Activated CD8-positive, alpha-beta memory T cell treated with anti-CD3 and anti-CD28 coated beads for 36 hours (primary cell): Measurements from ENCODE around the gene STAT5B. TPM values are rescaled to one million over a fixed set of nuclear protein-coding genes. Genes with fewer than 3 reads are reported as not detected.

Source experiments
- CTCF ChIA-PET: fragments of 350-600 bp; sonication (Branson Sonifier 250); formaldehyde crosslinking; loops from one replicate; lab custom pipeline; 2021; ENCODE audit warnings: antibody characterized with exemption; lab: Charles Lee
- POLR2A ChIA-PET: fragments of 350-600 bp; sonication (Branson Sonifier 250); formaldehyde crosslinking; loops from one replicate; lab custom pipeline; 2021; ENCODE audit warnings: antibody characterized with exemption; lab: Charles Lee
- total RNA-seq, 2 experiments: library from RNA; stranded (reverse); gene quantifications; one replicate each; pipeline ENCODE4 v1.2.3, GENCODE V29; 2021

The STAT5B gene
- total RNA-seq, 2 experiments from 2014 or later, result 102 to 111 TPM

DNA sequence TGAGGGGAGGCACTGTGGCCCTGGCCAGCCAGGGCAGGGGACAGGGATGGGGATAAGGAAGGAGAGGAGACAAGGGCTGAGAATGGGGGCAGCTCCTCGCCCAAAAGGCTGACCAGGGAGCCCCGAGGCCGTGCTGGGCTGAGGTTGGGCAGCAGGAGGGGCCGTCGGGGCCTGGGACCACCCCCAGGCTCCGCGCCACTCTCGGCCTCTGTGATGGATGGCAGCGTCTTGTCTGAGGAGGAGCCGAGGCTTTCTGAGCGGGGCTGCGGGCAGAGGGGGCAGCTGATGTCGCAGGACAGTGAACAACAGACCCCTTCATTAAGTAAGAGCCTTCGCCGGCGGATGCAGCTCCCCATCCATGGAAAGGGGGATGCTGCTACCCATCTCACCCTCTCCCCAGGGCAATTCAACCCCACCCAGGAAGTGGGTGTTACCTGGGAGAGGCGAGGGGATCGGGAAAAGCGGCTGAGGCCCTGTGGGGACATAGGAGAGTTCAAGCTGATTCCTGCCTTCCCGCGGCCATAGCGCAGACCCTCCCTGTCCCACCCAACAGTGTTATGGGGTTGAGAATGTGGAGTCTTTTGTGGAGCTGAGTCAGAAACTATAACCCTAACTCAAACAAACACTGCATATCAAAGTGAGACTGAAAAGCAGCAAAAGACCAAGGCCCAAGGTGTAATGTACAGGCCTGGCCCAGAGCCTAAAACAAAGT is 112.3 kb downstream of the STAT5B start:
- POLR2A ChIA-PET, result no interaction called here
- CTCF ChIA-PET, result interaction anchor here (0.8 to 1.9 kb wide), 5 partner anchors 15 to 58 kb away, joined by 3 to 4 read pairs (median 3); partner anchors contain the start of gene KCNH4

DNA sequence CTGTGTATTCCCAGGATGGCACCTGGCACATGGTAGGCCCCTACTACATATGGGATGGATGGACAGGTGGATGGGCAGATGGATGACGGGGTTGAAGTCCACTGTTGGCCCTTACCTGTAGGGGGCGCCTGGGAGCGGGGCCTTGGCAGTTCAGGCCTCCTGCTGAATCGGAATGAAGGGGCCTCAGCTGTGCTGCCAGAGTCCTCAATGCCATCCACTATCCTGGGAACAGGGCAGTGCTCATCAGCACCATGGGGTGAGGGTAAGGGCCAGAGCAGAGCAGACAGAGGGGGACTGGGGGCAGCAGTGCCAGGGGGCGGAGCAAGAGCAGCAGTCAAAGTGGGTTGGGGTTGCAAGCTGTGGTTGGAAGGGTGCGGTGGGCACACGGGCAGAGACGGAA is 113.1 kb downstream of the STAT5B start:
- ChIA-PET POLR2A (no interaction called here), CTCF (interaction anchor here (0.9 to 1.9 kb wide), 4 partner anchors 18 to 59 kb away, joined by 3 to 4 read pairs (median 4); partner anchors contain the start of gene KCNH4)

DNA sequence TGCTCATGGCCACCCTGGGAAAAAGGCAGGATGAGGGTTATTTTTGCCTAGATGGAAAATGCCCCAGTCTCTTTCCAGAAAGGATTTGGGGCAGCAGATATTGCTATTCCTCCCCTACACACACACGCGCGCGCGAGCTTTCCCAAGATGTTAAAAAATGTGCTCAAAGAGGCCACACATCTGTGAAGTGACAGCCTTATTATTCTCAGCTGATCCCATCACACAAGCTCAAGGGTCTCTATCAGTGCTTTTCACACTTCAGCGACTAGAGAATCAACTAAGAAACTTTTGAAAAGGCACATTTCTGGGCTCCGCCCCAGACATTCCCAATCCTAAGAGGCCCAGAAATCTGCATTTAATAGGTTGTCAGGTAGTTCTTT is 115.7 kb downstream of the STAT5B start:
- ChIA-PET POLR2A (no interaction called here), CTCF (no interaction called here)

DNA sequence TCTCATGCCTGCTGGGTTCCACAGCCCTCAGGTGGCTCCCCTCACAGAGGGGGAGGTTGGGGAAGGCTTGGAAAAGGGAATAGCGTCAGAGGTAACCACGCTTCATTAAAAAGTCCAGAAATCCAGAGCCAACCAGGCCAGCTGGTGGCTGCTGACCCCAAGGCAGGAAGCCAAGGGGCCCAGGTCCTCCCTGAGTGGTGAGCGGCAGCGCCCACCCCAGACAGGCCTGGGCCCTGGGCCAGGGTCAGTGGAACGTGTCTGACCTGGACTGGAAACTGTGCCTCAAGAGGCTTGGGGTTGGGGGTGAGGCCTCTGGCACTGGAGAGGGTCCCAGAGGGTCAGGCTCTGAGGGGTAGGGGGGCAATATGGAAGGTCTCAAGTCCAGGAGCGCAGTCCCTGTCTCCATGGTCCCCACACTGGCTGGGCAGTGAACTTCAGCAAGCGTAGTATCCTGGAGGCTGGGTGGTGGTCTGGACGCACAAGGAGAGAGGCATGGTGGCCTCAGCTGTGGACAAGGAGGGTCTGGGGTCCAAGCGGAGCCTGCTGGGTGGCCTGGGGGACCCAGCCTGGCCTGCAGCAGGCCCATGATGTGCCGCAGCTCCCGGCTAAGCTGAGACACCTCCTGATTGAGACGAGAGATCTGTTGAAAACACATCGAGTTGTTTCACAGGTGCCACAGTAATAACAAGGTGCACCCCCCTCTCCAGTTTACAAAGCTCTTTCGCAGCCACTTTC is 116.2 kb downstream of the STAT5B start:
- ChIA-PET POLR2A (no interaction called here), CTCF (no interaction called here)

GRCh38 chr17:42155614-42156045 is 120.6 kb downstream of the STAT5B start:
- POLR2A ChIA-PET, result no interaction called here
- CTCF ChIA-PET, result no interaction called here

DNA sequence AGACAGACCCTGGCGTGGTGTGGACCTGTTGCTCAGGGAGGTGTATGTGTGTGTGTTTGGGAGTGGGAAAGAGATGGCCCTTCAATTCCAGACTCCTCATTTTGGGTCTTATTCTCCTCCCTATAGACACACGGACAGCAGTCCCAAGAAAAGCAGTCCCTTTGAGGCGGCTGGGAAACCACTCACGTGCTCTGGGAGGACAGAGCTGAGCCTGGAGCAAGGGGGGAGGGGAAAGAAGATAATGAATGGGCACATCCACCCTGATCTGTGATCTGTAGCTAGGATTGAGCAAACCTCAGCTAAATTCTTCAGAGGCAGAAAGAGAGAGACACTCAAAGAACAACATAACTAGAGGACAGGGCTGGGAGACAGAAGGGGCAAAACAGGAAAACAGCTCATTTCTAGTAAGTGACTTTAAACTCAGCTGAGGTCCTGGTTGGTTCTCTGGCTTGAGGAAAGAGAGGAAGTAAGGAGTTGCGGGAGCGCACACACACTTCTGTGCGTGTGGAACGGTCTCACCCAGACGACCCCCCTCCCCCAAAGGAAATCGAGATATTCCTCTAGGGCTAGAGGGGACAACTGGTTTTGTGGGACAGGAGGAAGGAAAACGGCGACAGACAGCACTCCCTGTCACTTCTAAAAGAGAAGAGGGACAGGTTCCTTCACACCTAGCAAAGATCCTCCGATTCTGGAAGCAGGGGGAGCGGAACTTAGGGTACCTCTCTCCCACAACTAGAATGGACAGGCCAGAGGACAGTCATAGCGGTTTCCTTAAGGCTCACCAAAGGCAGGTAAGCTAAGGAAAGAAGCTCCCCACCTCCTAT is 122.1 kb downstream of the STAT5B start:
- POLR2A ChIA-PET, result interaction anchor here (1.0 kb wide), 1 partner anchor 40 kb away, joined by 3 read pairs; no protein-coding TSS in a partner anchor
- CTCF ChIA-PET, result interaction anchor here (0.6 to 1.6 kb wide), 3 partner anchors 25 to 221 kb away, joined by 3 read pairs; no protein-coding TSS in a partner anchor

Other genes starting within 250 kb of the STAT5B start
- gene C17orf113, start 225.8 kb downstream of the STAT5B start, total RNA-seq, result under 1 TPM; 0.04 to 0.08 TPM
- under 1 TPM in 1 of 2 experiments, not detected in 1; 0.10 TPM for gene ZNF385C, start 177.9 kb downstream of the STAT5B start, total RNA-seq
- gene DHX58, start 163.7 kb downstream of the STAT5B start, total RNA-seq, result 1 to 10 TPM; 7.0 to 7.6 TPM
- gene KAT2A, start 155.0 kb downstream of the STAT5B start, total RNA-seq, result 10 to 100 TPM; 52.6 to 54.2 TPM
- under 1 TPM in 1 of 2 experiments, not detected in 1; 0.13 TPM for gene HSPB9, start 153.6 kb downstream of the STAT5B start, total RNA-seq
- 10 to 100 TPM; 56.4 to 58.9 TPM for gene RAB5C, start 121.4 kb downstream of the STAT5B start, total RNA-seq
- 1 to 10 TPM; 1.2 to 1.3 TPM for gene KCNH4, start 95.2 kb downstream of the STAT5B start, total RNA-seq
- gene HCRT, start 90.9 kb downstream of the STAT5B start, total RNA-seq, result not detected
- 10 to 100 TPM; 19.2 to 20.0 TPM for gene GHDC, start 81.9 kb downstream of the STAT5B start, total RNA-seq
- gene STAT5A, start 12.1 kb upstream of the STAT5B start, total RNA-seq, result 100 to 1,000 TPM; 197 TPM
- gene STAT3, start 112.1 kb upstream of the STAT5B start, total RNA-seq, result 100 to 1,000 TPM; 179 TPM
- gene CAVIN1, start 146.9 kb upstream of the STAT5B start, total RNA-seq, result under 1 TPM; 0.51 to 0.78 TPM
- gene ATP6V0A1, start 182.5 kb upstream of the STAT5B start, total RNA-seq, result 1 to 10 TPM; 3.3 to 3.4 TPM